SK-N-SH treated with all-trans-retinoic acid at 6 μM for 48 hours (cell line): Measurements from ENCODE around the gene METTL17.

Source experiments
- ATAC-seq: fragments of 200-7000 bp; cut with Tn5 transposase; 3 replicates; pipeline ENCODE4 v1.9.1; 2020; ENCODE audit warnings: mild to moderate bottlenecking, moderate library complexity
- BACH2 ChIP-seq: fragments of 250-450 bp; sonication (Bioruptor Pico); IDR thresholded peaks from 2 replicates; pipeline ENCODE4 v1.9.0; 2021; ENCODE audit warnings: mild to moderate bottlenecking, borderline replicate concordance
- CSDC2 ChIP-seq: fragments of 250-450 bp; sonication (Bioruptor Pico); IDR thresholded peaks from 2 replicates; pipeline ENCODE4 v1.5.0; 2020; ENCODE audit warnings: mild to moderate bottlenecking, moderate library complexity
- ESRRG ChIP-seq: fragments of 250-450 bp; sonication (Bioruptor Pico); IDR thresholded peaks from 2 replicates; pipeline ENCODE4 v1.6.1; 2021; ENCODE audit warnings: mild to moderate bottlenecking
- GLIS3 ChIP-seq: fragments of 250-450 bp; sonication (Bioruptor Pico); IDR thresholded peaks from 2 replicates; pipeline ENCODE4 v1.5.0; 2020; ENCODE audit warnings: mild to moderate bottlenecking, moderate library complexity
- ISL1 ChIP-seq: fragments of 250-450 bp; sonication (Bioruptor Pico); IDR thresholded peaks from 2 replicates; pipeline ENCODE4 v2.1.2; 2022; ENCODE audit warnings: mild to moderate bottlenecking, moderate library complexity
- PPARA ChIP-seq: fragments of 250-450 bp; sonication (Bioruptor Pico); IDR thresholded peaks from 2 replicates; pipeline ENCODE4 v1.5.0; 2020; ENCODE audit warnings: mild to moderate bottlenecking, borderline replicate concordance
- TOX ChIP-seq: fragments of 250-450 bp; sonication (Bioruptor Pico); IDR thresholded peaks from 2 replicates; pipeline ENCODE4 v1.8.0; 2021; ENCODE audit warnings: mild to moderate bottlenecking, moderate library complexity, borderline replicate concordance
- ZC3H10 ChIP-seq: fragments of 250-450 bp; sonication (Bioruptor Pico); IDR thresholded peaks from 2 replicates; pipeline ENCODE4 v1.5.1; 2021; ENCODE audit warnings: mild to moderate bottlenecking, moderate library complexity
- ZFP3 ChIP-seq: fragments of 250-450 bp; sonication (Bioruptor Pico); IDR thresholded peaks from 2 replicates; pipeline ENCODE4 v1.5.0; 2020; ENCODE audit warnings: mild to moderate bottlenecking, moderate library complexity
- ZFP30 ChIP-seq: fragments of 450-650 bp; formaldehyde crosslinking; IDR thresholded peaks from 2 replicates; pipeline ENCODE4 v1.5.0; 2022; ENCODE audit warnings: mild to moderate bottlenecking, moderate library complexity
- ZNF565 ChIP-seq: fragments of 450-650 bp; formaldehyde crosslinking; conservative IDR thresholded peaks from 2 replicates; pipeline ENCODE4 v1.5.0; 2020; ENCODE audit warnings: low read depth, mild to moderate bottlenecking, moderate library complexity
- ZNF70 ChIP-seq: fragments of 450-650 bp; formaldehyde crosslinking; IDR thresholded peaks from 2 replicates; pipeline ENCODE4 v1.5.0; 2020; ENCODE audit warnings: mild to moderate bottlenecking, moderate library complexity
- ZNF8 ChIP-seq: fragments of 450-650 bp; formaldehyde crosslinking; IDR thresholded peaks from 2 replicates; pipeline ENCODE4 v1.5.0; 2020; ENCODE audit warnings: mild to moderate bottlenecking, moderate library complexity
- TF ChIP-seq, protein P1 (sequence below): fragments of 250-450 bp; sonication (Bioruptor Pico); IDR thresholded peaks from 2 replicates; pipeline ENCODE4 v1.8.0; 2021; ENCODE audit warnings: low read depth, mild to moderate bottlenecking, moderate library complexity, borderline replicate concordance
- TF ChIP-seq, protein P2 (sequence below): fragments of 250-450 bp; sonication (Bioruptor Pico); IDR thresholded peaks from 2 replicates; pipeline ENCODE4 v1.8.0; 2020; ENCODE audit warnings: mild to moderate bottlenecking, moderate library complexity, borderline replicate concordance
- TF ChIP-seq, protein P3 (sequence below): fragments of 250-450 bp; sonication (Bioruptor Pico); IDR thresholded peaks from 2 replicates; pipeline ENCODE4 v1.5.1; 2021; ENCODE audit warnings: mild to moderate bottlenecking, moderate library complexity

METTL17 gene

DNA sequence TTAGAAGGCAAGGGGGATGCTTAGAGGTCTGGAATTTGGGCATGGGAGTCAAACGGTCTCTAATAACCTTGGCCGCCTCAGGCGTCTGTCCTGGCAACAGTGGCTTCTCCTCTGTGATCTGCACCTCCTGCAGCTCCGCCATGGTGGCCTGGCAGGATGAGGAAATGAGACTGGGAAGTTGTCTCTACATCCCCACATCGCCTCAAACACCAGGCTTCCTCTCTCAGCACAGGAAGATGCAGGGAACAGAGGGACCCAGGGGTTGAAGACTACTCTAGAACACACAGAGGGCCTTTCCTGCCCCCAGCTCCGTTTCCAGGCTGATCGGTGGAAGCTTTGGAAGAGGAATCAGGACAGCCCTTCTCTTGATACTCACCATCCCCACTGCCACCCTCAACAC, 33.4 kb downstream of the METTL17 start:
- TF ChIP-seq ESRRG (CRISPR knock-in tag), result no peak
- TF ChIP-seq, protein P1, sequence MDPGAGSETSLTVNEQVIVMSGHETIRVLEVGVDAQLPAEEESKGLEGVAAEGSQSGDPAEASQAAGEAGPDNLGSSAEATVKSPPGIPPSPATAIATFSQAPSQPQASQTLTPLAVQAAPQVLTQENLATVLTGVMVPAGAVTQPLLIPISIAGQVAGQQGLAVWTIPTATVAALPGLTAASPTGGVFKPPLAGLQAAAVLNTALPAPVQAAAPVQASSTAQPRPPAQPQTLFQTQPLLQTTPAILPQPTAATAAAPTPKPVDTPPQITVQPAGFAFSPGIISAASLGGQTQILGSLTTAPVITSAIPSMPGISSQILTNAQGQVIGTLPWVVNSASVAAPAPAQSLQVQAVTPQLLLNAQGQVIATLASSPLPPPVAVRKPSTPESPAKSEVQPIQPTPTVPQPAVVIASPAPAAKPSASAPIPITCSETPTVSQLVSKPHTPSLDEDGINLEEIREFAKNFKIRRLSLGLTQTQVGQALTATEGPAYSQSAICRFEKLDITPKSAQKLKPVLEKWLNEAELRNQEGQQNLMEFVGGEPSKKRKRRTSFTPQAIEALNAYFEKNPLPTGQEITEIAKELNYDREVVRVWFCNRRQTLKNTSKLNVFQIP (CRISPR knock-in tag), result no peak
- no peak for TF ChIP-seq BACH2 (CRISPR knock-in tag)
- TF ChIP-seq, protein P2, sequence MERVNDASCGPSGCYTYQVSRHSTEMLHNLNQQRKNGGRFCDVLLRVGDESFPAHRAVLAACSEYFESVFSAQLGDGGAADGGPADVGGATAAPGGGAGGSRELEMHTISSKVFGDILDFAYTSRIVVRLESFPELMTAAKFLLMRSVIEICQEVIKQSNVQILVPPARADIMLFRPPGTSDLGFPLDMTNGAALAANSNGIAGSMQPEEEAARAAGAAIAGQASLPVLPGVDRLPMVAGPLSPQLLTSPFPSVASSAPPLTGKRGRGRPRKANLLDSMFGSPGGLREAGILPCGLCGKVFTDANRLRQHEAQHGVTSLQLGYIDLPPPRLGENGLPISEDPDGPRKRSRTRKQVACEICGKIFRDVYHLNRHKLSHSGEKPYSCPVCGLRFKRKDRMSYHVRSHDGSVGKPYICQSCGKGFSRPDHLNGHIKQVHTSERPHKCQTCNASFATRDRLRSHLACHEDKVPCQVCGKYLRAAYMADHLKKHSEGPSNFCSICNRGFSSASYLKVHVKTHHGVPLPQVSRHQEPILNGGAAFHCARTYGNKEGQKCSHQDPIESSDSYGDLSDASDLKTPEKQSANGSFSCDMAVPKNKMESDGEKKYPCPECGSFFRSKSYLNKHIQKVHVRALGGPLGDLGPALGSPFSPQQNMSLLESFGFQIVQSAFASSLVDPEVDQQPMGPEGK (CRISPR knock-in tag), result no peak
- no peak for TF ChIP-seq ZNF565 (CRISPR knock-in tag)
- TF ChIP-seq ZNF8 (CRISPR knock-in tag), result no peak
- TF ChIP-seq ISL1, result no peak
- no peak for TF ChIP-seq ZFP3
- no peak for TF ChIP-seq ZNF70
- TF ChIP-seq, protein P3, sequence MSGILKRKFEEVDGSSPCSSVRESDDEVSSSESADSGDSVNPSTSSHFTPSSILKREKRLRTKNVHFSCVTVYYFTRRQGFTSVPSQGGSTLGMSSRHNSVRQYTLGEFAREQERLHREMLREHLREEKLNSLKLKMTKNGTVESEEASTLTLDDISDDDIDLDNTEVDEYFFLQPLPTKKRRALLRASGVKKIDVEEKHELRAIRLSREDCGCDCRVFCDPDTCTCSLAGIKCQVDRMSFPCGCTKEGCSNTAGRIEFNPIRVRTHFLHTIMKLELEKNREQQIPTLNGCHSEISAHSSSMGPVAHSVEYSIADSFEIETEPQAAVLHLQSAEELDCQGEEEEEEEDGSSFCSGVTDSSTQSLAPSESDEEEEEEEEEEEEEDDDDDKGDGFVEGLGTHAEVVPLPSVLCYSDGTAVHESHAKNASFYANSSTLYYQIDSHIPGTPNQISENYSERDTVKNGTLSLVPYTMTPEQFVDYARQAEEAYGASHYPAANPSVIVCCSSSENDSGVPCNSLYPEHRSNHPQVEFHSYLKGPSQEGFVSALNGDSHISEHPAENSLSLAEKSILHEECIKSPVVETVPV, result no peak
- no peak for ATAC-seq

DNA sequence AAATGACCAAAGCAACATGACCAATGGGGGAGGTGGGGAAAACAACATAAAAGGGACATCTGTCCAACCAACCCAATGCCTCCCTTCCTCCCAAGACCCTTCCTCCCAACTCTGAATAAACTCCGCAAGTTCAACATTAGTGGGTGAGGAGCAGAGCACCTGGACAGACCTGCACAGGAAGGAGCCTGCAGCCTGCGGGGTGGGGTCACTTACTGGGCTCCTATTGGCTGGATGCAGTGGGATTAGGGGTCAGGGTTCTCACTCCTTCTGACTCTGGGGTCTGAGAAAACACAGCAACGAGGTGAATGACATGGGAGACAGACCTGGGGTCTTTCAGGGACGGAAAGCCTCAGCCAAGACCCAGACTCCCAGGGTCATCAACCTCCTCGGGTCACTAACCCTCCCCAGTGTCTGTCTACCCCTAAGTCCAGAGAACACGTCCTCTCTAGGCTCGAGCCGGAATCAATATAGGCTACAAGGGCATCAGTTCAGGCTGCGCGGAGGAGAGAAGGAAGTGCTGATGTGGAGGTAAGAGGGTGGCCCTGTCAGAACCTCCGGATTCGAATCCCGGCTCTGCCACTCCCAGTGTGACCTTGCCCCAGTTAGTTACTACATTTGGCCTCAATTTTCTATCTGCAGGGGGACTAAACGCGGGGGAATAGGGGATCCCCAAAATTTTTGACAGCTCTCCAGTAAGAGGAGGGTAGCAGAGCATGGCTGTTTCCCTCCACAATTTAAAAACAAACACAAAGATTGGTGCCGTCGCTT, 34.2 kb downstream of the METTL17 start:
- ATAC-seq, result no peak
- TF ChIP-seq PPARA (CRISPR knock-in tag) (no peak), GLIS3 (CRISPR knock-in tag) (no peak), ESRRG (CRISPR knock-in tag) (no peak)

DNA sequence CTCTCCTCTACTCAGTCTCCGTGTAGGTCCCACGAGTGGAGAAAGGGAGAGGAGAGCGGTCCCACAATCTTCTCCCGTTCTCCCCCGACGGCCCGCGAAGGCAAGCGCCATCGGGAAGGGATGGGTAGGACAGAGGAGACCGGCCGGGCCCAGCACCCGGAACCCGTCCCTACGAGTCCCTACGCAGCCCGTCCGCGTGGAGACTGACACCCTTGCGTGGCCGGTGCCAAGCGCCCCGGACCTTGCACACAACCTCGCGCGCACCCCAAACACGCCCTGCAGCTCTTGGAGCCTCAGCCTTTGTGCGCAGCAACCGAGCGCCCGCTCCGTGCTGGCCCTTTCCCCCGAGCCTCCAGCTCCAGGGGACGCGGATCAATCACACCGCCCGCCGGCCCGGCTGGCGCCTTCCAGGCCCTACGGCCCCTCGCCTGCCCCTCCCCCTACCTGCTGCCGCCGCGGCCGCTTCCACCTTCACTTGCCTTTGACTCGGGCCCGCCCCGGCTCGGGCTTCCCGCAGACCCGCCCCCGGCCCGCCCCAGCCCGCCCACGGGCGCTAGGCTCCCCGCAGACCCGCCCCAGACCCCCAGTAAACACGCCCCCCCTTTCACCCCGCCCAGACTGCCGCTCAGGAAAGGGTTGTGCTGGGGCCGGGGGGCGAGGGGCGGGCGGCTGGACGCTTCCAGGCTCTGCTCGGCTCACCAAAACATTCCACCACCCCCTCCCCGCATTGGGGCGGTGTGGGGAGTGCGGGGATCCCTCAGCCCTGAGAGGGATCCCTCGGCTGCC, 35.0 kb downstream of the METTL17 start, which contains the start of gene NDRG2:
NDRG2 (minus strand) TSS at position 477 of the 786 bp plus-strand sequence. CDS start 1,746 bp downstream, outside the sequence.
- ATAC-seq, result peak; percentile 83
- TF ChIP-seq TOX (CRISPR knock-in tag) (no peak), CSDC2 (CRISPR knock-in tag) (no peak), ZFP3 (no peak)
- TF ChIP-seq, protein P3, result no peak
- TF ChIP-seq, protein P2 (CRISPR knock-in tag), result no peak
- TF ChIP-seq, all 23 proteins: peak for 0

DNA sequence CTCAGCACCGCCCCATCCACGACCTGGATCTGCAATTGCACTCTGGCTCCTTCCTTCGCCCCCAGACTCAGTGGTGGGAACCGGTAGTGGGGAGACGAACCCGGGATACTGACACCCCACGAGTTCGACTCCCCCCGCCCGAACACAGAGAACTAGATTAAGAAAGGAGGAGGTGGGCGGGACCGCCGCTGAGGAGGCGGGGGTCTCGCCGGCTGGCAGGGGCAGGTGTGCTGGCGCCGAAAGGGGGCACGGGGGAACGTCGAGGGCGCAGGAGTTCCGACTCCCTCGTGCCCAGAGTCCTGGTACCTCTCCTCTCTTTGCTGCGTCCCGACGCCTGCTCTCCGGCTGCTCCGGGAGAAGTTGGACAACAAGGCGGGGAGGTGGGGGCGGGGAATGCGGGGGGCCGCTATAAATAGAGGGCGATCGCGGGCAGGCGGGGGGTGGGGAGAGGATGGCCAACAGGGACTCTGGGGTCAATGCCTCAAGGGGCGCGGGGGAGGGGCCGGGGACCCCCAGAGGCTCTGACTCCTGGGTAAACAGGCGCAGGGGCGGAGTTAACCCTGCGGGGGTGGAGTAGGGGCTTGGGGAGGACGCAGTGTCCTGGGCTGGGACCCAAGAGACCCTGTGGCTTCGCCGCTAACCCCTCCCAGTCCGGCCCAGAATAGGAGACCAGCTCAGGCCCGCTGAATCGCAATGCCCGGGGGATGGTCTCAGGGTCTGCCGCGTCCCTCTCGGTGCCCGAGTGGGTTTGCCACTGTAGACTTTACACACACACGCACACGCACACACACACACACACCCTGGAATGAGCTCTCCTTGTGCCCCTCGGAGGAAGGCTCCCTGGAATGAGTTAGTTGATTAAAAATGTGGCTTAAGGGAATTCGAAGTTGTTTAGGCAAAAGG, 35.8 kb downstream of the METTL17 start:
- peak; percentile 47 for ATAC-seq
- TF ChIP-seq, protein P1 (CRISPR knock-in tag), result no peak
- TF ChIP-seq ZNF565 (CRISPR knock-in tag) (no peak), ZFP30 (no peak), BACH2 (CRISPR knock-in tag) (no peak), ZFP3 (no peak), GLIS3 (CRISPR knock-in tag) (no peak), ZC3H10 (CRISPR knock-in tag) (no peak)
